Stimulated activated CD8-positive, alpha-beta memory T cell treated with anti-CD3 and anti-CD28 coated beads, Interleukin-12 subunit alpha, Interleukin-12 subunit beta, amount 100 ng/mL, for 4 hours (primary cell): ENCODE data around the gene CD69.
A peak's percentile ranks its signal among the peaks of the same experiment; 100 is the strongest.

Experiments
- DNase-seq: peaks from one replicate; pipeline ENCODE4 v3.0.0-alpha.2; 2020; ENCODE audit warnings: low read depth

Gene CD69

DNA sequence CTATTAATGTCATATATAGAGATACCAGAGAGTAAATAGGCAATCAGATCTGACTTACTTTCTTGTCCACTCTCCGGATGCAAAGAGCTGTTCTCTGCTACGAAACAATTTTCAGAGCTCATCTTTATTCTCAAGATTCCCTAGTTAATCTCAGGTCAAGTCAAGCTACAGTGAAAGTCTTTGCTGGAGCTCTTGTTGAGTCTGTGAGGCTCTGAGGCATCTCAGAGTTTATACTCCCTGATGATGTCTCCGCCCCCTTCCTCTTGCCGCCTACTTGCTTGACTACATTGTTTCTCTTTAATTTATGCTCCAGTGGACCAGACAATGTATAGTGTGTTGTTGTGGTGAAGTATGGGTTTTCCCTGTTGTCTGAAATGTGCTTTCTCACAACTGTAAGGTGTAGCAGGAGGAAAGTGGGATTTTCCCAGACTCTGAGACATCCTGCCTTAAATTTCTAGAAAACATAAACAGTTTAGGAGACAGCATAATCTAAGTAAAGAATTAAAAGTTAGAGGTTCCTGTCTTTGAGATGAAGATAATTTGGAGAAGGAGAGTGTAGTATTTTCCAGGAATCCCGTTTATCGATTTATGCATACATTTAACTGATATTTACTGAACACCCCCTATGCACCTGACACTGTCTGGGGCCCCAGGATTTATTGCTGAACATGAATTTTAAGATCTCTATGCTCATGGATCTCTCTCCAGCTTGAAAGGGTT is at the start of gene CD69:
Gene CD69, minus strand, starts transcription at position 203 of the 720 bp plus-strand sequence. Its CDS starts 81 bp downstream, at position 122.
- peak; percentile 51 for DNase-seq

DNA sequence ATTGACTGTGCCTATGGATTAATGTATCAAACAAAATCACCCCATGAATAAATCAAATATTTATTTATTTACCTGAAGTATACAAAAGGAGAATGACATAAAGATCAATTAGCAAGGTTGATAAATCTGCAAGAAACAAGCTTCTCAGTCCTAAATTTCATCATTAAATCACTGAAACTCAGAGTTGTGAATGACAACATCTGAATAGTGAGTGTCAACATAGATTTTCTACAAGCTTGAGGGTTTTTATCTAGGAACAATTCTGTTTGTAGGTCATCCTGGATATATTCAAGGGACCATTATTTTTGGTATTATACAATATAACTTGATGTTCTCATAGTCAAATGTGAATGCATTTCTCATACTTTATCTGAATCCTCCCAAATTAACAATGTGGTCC is 49.2 kb upstream of the CD69 start:
- DNase-seq = no peak

- no peak for DNase-seq
Observed at GRCh38 chr12:9809338-9809737, 48.6 kb upstream of the CD69 start.

- no peak for DNase-seq
Observed at GRCh38 chr12:9808504-9808903, 47.8 kb upstream of the CD69 start.

DNA sequence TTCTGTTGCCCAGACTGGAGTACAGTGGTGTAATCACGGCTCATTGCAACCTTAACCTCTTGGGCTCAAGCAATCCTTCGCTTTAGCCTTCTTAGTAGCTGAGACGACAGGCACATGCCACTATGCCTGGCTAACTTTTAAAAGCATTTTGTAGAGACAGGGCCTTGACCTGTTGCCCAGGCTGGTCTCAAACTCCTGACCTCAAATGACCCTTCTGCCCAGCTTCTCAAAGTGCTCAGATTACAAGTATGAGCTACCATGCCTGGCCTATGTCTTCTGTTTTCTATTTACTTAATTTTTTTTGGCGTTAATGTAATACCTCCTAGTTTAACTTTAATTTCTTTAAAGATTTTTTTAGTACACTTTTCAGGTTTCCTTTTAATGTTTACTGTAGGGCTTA is 46.0 kb upstream of the CD69 start:
- no peak for DNase-seq

DNA sequence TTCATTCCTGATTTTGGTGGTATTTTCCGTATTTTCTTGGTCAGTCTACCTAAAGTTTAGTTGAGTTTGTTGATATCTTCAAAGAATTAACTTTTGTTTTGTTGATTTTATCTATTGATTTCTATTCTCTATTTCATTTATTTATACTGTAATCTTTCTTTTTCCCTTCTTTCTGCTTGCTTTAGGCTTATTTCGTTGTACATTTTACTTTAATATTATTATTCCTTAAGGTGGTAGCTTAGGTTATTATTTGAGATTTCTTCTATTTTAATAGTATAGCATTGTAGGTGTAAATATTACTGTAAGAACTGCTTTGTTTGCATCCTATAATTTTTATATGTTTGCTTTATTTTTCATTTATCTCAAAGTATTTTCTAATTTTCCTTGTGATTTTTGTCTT is 45.2 kb upstream of the CD69 start:
- no peak for DNase-seq

DNA sequence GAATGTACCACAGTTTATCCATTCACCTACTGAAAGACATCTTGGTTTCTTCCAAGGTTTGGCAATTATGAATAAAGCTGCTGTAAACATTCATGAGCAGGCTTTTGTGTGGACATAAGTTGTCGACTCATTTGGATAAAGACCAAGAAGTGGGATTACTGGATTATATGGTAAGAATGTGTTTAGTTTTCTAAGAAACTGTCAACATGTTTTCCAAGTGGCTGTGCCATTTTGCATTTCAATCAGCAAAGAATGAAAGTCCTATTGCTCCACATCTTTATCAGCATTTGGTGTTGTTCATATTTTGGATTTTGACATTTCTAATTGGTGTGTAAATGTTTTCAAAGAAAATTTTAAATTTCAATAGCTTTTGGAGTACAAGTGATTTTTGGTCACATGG is 39.3 kb upstream of the CD69 start:
- DNase-seq = no peak

DNA sequence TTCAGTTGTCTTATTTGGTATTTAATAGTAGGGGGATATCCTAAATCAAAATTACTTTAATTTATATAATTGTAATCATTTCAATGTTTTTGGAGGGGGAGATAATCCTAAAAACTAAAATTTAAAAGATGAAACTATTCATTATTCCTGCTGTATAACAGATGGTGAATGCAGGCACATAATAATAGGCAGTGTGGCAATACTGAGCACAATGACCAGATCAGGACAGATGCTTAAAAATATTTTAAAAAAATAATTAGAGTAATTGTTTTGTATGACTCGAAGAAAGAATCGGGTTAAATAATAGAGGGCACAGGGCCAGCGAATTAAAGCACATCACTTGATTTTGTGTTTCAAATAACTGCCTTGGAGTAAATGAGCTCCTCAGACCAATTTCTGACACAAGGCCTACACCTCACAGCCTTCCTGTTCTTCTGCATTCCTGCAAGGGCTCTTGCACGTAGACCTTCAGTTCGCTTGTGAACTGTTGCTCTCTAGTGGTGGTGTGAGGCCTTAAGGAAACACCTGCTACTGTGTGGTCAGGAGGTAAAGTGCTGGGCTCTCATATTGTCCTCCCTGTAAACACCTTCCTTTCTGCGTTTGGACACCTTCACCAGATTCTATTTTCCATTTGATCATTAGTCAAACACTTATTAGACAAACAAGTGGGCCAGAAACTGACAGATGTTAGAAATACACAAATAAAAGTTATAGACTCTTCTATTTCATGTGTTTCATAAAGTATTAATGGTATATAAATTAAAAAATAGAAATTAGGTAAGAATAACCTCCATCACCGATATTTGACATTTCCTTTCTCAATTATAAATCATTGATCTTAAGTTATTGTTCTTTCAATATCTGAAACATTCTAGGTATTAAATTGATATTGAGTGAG is 37.3 kb upstream of the CD69 start:
- DNase-seq = peak; percentile 28

- no peak for DNase-seq
Observed at GRCh38 chr12:9796971-9797370, 36.3 kb upstream of the CD69 start.

DNA sequence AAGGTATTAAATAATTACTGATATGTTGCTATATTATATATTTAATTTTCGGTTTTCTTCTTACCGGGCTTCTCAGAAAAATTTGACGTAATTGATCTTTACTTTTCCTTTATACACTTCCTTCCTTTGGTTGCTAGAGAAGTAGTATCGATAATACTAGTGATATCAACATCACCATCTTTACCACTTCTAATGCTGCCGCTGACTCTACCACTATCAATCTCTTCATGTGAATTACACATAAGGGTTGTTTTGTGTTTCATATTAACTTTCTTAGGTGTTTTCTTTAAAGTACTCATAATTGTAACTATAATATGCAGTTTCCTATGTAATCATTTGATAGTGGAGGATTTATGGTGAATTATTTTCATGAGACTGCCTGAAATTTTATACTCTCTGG is 35.6 kb upstream of the CD69 start:
- no peak for DNase-seq

- no peak for DNase-seq
Observed at GRCh38 chr12:9795945-9796344, 35.2 kb upstream of the CD69 start.

GRCh38 chr12:9794484-9795093 is 33.9 kb upstream of the CD69 start:
- DNase-seq = no peak

DNA sequence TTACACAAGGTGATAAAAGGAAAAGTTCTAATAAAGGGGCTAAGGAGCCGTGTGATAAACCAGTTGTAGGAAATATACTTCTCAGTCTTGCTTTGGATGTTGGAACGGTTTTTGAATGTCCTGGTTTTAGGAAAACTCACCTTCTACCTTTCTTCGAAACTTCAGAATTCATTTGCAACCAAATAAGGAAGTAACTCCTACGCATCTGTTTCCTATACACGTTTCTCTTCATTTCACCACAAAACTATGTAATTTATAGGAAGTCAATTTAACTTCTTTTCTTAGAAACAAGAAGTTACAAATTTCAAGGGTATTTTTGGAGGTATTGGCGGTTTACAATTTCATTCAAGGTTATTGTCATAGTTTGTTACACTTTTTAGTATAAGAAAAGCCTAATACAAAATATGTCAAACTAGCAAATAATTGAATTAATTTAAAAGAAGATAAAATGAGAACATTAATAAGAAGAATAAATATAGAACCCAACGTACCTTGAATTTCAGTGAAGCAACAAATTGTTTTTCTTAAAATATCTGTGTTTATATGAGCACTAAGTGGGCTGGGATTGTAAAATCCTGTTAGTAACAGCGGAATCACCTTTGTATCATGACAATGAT is 33.2 kb upstream of the CD69 start:
- DNase-seq = no peak

DNA sequence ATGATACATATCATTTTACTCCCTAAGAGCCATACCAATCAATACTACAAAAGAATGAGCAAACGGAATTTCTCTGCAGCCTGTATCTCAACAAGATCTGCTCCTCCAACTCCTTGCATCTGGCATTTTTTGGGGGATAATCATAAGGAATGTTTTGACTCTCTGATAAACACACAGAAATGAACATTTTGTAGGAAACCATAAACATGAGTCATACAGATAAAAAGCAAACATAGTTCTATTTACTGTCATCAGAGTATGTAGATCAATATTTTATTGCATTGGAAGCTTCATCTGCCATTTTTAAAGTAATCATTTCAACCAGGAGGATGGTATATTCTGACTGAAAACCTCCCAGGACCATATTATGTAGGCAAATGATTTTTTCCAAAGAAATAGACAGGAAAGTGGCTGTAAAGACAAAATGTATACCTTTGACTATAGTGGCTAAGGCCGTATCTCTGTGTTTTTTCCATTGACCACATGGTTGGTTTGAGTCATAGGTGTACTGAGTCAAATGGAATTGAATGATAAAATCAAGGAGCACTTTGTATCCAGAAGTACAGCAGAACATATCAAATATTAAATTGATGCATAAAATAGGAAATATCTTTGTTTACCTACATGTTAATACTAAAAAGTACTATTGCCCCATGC is 32.4 kb upstream of the CD69 start:
- DNase-seq = no peak

DNA sequence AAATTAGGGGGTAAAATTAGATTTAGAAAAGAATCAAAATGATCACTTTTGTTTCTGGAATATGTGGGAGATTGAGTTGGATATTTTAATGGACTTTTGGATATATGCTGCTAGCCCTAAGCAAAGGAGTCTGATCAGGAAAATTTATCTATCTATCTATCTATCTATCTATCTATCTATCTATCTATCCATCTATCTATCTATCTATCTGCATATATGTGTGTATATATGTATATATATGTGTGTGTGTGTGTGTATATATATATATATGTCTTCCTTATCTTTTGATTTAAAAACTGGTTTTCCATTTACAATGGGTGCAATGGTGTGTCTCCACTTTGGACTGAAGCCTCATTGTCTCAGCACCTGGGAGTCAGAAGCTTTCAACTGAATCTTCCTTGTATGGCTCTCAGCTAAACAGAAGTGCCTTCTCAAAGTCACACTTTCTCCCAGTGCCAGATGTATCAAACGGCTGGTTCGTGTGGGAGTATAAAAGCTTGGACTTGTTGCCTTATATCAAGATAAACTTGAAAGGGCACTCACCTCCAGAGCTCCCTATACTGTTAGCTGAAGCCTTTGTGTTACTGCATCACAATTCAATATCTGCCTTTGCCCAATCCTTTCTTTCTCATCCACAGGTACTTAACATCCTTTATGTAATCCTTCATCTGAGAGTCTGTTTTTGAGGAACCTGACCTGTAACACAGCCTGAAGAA is 31.6 kb upstream of the CD69 start:
- DNase-seq = no peak

DNA sequence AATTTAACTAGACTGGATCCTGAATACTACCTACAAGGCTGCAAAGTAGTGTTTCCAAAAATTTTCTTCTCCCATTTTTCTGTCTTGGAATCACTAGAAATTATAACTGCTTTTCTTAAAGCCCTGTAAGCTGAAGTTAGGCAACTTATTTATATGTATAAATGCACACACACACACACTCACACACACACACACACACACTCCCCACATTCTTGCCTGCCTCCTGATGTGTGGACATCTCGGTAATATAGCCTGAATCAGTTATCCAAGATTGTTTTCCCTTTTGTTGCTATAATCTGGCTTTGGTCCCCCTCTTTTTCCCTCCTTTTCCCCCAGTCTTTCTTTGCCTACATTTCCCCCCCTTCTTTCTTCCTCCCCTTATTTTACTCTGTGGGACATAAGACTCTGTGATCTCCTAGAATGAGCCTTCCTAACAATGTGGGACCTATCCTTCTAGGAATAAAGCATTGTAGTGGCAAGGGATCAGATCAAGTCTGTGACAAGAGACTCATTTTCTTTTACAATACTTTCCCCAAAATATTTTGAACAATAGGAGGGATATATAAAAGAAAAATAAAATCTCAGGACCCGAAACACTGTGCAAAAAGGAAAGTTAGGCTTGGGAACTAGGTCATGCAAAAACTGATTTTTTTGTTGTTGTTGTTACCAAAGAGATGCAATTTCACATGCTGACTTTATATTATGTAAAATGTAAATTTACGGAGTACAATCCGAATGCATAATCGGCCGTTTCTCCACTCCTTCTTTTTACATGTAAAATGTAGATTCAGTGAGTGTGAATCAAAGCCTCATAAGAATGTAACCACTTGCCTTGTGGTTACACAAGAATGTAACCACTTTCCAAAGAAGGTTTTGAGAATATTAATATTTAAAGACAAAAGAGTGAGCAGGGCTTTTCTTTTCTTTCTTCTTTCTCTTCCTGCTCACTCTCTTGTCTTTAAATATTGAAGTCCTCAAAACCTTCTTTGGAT is 26.3 kb upstream of the CD69 start:
- DNase-seq = no peak

DNA sequence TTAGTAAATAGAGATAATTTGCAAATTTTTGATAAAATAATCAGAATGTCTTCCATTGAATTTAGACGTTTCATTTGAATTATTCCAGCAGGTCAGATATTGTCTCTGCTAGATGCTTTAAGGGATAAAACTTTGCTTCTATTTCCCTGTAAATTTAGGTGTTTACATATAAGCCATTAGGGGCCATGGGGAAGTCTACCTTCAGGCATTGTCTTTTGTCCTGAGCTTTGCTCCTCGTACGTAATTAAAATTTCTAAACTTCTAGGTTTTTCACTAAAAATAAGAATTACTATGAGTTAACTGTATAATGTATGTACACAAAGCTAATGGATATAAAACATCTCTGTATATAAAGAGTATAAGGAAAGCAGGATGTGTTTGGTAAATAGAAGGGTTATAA is 24.1 kb upstream of the CD69 start:
- DNase-seq = no peak

GRCh38 chr12:9784326-9784725 is 23.6 kb upstream of the CD69 start:
- DNase-seq = no peak

- no peak for DNase-seq
Observed at GRCh38 chr12:9782547-9783382, 22.1 kb upstream of the CD69 start.
